Glutamatergic neuron (in vitro differentiated cells): ENCODE data around the gene DDOST. TPM values are rescaled to one million over a fixed set of nuclear protein-coding genes. Genes with fewer than 3 reads are reported as not detected.
"Not testable (repeated sequence)": the region's sequence is repeated elsewhere in the genome, so short reads cannot be mapped to it uniquely, and the experiment has no call there.

Experiments used
- DNase-seq: peaks from one replicate; pipeline ENCODE4 v3.0.0; 2022
- H3K27ac Mint-ChIP-seq: one replicate; pipeline ENCODE4 v1.8.0; 2020; ENCODE audit warnings: mild to moderate bottlenecking, mixed read lengths, inconsistent platforms; ENCODE audit not compliant: unreplicated experiment
- H3K27me3 Mint-ChIP-seq: one replicate; pipeline ENCODE4 v1.8.0; 2020; ENCODE audit warnings: mild to moderate bottlenecking, moderate library complexity, mixed read lengths, inconsistent platforms; ENCODE audit not compliant: unreplicated experiment
- H3K36me3 Mint-ChIP-seq: one replicate; pipeline ENCODE4 v1.8.0; 2020; ENCODE audit warnings: mild to moderate bottlenecking, mixed read lengths, inconsistent platforms; ENCODE audit not compliant: unreplicated experiment
- H3K4me1 Mint-ChIP-seq: one replicate; pipeline ENCODE4 v1.8.0; 2020; ENCODE audit warnings: mild to moderate bottlenecking, low read depth, mixed read lengths, inconsistent platforms; ENCODE audit not compliant: unreplicated experiment
- H3K4me3 Mint-ChIP-seq: one replicate; pipeline ENCODE4 v1.8.0; 2020; ENCODE audit warnings: mild to moderate bottlenecking, mixed read lengths, inconsistent platforms; ENCODE audit not compliant: unreplicated experiment
- H3K9me3 Mint-ChIP-seq: one replicate; pipeline ENCODE4 v1.8.0; 2020; ENCODE audit warnings: mild to moderate bottlenecking, moderate library complexity, mixed read lengths, inconsistent platforms; ENCODE audit not compliant: unreplicated experiment
- total RNA-seq: library from RNA; stranded (reverse); fragmentation: NEBNext Ultra II Directional; extraction: Animal tissue kit (Norgen Biotek cat#: 25700); gene quantifications from one replicate; pipeline ENCODE4 v1.2.1, GENCODE V29; 2021; ENCODE audit not compliant: unreplicated experiment
- TF ChIP-seq, protein P1 (sequence below): fragments of 200-600 bp; sonication (generic); IDR thresholded peaks from one replicate; pipeline ENCODE4 v1.5.0; 2021; ENCODE audit not compliant: partially characterized antibody, unreplicated experiment

The DDOST gene
- total RNA-seq, 1 donor from 2014 or later = 126 TPM

DNA sequence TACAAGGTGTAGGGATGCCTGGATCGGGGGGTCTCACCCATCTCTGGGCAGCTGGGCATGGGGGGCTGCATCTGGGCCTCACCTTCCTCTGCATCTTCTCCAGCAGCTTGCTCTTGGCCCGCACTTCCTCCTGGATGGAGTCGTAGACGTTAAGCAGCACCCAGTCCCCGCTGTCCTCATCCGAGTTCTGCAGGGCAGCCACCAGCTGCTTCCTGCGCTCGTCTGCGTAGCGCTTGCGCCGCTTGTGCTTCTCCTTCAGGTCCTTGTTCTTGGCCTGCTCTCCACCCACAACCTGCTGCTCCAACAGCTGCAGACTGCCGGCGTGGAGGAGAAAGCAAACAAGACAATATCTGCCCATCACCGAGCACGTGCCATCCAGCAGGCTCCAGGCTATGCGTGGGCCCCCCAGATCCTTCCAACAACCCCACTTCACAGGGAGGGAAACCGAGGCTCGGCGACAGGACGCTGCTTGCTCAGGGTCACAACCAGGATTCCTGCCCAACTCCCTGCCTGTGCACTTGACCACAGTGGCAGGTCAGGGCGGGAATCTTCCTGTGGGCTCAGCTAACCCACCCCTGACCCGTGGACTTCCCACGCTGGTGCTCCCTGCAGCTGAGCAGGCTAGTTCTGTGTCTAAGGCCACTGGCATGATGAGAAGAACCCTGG lies 21.5 kb upstream of the DDOST start:
- Mint-ChIP-seq H3K4me1 (peaks cover 7% of the 10 kb centered on the region), H3K36me3 (no peaks in the 10 kb centered on the region), H3K27me3 (peaks cover 9% of the 10 kb centered on the region), H3K4me3 (no peak overlapping the region), H3K9me3 (peaks cover 3% of the 10 kb centered on the region), H3K27ac (no peak overlapping the region)
- no peak for DNase-seq
- TF ChIP-seq, protein P1, sequence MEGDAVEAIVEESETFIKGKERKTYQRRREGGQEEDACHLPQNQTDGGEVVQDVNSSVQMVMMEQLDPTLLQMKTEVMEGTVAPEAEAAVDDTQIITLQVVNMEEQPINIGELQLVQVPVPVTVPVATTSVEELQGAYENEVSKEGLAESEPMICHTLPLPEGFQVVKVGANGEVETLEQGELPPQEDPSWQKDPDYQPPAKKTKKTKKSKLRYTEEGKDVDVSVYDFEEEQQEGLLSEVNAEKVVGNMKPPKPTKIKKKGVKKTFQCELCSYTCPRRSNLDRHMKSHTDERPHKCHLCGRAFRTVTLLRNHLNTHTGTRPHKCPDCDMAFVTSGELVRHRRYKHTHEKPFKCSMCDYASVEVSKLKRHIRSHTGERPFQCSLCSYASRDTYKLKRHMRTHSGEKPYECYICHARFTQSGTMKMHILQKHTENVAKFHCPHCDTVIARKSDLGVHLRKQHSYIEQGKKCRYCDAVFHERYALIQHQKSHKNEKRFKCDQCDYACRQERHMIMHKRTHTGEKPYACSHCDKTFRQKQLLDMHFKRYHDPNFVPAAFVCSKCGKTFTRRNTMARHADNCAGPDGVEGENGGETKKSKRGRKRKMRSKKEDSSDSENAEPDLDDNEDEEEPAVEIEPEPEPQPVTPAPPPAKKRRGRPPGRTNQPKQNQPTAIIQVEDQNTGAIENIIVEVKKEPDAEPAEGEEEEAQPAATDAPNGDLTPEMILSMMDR = no peak

DNA sequence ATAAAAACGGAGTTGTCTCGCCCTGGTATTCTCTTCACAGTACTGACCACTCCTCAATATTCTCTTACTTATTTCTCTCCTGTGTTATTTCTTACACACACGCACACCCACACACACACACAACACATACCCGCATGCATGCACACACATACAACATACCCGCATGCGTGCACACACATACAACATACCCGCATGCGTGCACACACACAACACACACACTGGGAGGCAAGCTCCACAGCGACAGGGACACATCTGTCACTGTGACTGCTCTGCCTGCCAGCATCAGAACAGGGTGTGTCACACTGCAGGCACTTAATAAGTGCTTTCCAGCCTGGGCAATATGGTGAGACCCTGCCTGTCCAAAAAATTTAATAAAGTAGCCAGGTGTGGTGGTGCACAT lies 20.8 kb upstream of the DDOST start:
- H3K36me3 Mint-ChIP-seq = peaks cover 4% of the 10 kb centered on the region
- no peak for DNase-seq
- H3K27ac Mint-ChIP-seq = peak overlapping the region; percentile 63
- TF ChIP-seq, protein P1 = no peak
- peaks cover 3% of the 10 kb centered on the region for H3K9me3 Mint-ChIP-seq
- H3K4me1 Mint-ChIP-seq = peaks cover 7% of the 10 kb centered on the region
- H3K27me3 Mint-ChIP-seq = peaks cover 9% of the 10 kb centered on the region
- H3K4me3 Mint-ChIP-seq = no peak overlapping the region

DNA sequence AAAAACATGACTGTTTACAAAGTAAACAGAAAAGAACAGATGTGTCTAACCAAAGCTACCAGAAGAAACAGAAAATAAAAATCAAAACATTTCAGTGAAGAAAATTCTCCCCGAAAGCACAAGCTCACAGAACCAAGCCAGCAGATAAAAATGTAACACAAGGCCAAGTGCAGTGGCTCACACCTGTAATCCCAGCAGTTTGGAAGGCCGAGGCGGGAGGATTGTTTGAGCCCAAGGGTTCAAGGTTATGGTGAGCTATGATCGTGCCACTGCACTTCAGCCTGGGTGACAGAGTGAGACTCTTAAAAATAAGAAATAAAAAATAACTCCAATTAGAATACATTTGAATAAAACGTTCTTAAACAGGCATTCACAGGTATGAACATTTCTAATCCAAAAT lies 19.1 kb upstream of the DDOST start:
- TF ChIP-seq, protein P1 = no peak
- H3K36me3 Mint-ChIP-seq = peaks cover 4% of the 10 kb centered on the region
- H3K4me3 Mint-ChIP-seq = no peak overlapping the region
- no peak overlapping the region for H3K27ac Mint-ChIP-seq
- H3K4me1 Mint-ChIP-seq = peaks cover 7% of the 10 kb centered on the region
- no peak for DNase-seq
- peaks cover 2% of the 10 kb centered on the region for H3K9me3 Mint-ChIP-seq
- peaks cover 5% of the 10 kb centered on the region for H3K27me3 Mint-ChIP-seq

DNA sequence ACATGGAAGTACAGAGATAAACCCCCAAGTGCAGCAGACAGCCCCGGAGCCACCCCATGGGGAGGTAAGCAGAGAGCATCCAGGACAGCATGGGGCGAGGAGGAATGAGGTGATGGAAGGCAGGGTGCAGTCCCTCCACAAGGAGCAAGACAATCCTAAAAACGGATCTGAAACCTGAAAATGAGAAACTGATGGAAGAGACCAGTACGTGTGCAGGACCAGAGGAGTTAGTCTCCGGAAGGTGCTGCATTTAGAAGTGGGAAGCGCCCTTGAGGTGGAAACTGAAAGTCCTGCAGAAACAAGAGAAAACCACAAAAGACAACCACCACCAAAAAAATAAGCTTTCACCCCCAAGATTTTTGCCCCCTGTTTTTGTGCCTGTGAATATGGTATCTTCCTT lies 17.4 kb upstream of the DDOST start:
- H3K4me3 Mint-ChIP-seq = no peak overlapping the region
- TF ChIP-seq, protein P1 = no peak
- DNase-seq = no peak
- H3K9me3 Mint-ChIP-seq = peaks cover 2% of the 10 kb centered on the region
- peaks cover 4% of the 10 kb centered on the region for H3K36me3 Mint-ChIP-seq
- H3K27me3 Mint-ChIP-seq = peaks cover 3% of the 10 kb centered on the region
- peaks cover 7% of the 10 kb centered on the region for H3K4me1 Mint-ChIP-seq
- no peak overlapping the region for H3K27ac Mint-ChIP-seq

DNA sequence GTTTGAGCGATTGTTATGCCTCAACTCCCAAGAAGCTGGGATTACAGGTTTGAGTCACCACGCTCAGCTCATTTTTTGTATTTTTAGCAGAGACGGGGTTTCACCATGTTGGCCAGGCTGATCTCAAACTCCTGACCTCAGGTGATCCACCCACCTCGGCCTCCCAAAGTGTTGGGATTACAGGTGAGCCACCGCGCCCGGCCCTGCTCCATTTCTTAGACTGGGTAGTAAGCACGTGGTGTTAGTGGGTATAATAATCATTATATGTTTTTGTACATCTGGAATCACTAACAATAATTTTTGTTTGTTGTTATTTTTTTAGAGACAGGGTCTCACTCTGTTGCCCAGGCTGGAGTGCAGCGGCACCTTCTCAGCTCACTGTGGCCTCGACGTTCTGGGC lies 12.5 kb upstream of the DDOST start:
- DNase-seq, H3K9me3 Mint-ChIP-seq: not testable (repeated sequence)

DNA sequence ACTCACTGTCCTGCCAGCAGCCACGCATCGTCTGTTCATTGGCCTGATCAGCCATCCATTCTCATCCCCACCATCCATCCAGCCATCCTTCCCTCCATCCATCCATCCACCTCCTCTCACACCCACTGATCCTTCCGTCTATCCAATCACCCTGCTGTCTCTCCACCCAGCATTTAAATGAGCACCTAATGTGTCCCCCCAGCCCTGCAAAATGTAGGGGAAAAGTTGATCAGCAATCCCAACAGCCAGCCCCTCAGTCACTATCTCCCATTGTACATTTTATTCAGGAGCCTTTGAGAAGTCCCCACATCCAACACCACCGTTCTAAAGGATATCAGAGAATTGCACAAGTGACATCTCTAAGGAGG lies 11.1 kb upstream of the DDOST start:
- H3K4me1 Mint-ChIP-seq = no peaks in the 10 kb centered on the region
- peaks cover 1% of the 10 kb centered on the region for H3K9me3 Mint-ChIP-seq
- no peak overlapping the region for H3K27ac Mint-ChIP-seq
- DNase-seq = no peak
- peaks cover 3% of the 10 kb centered on the region for H3K36me3 Mint-ChIP-seq
- no peaks in the 10 kb centered on the region for H3K27me3 Mint-ChIP-seq
- H3K4me3 Mint-ChIP-seq = no peak overlapping the region
- TF ChIP-seq, protein P1 = no peak

More for the DNA sequence above, 12.5 kb upstream of the DDOST start:
- H3K27ac Mint-ChIP-seq, H3K4me3 Mint-ChIP-seq, H3K36me3 Mint-ChIP-seq, H3K4me1 Mint-ChIP-seq, H3K27me3 Mint-ChIP-seq: not testable (repeated sequence)
